ENCODE measurements around the gene EXOSC5.

The EXOSC5 gene

DNA sequence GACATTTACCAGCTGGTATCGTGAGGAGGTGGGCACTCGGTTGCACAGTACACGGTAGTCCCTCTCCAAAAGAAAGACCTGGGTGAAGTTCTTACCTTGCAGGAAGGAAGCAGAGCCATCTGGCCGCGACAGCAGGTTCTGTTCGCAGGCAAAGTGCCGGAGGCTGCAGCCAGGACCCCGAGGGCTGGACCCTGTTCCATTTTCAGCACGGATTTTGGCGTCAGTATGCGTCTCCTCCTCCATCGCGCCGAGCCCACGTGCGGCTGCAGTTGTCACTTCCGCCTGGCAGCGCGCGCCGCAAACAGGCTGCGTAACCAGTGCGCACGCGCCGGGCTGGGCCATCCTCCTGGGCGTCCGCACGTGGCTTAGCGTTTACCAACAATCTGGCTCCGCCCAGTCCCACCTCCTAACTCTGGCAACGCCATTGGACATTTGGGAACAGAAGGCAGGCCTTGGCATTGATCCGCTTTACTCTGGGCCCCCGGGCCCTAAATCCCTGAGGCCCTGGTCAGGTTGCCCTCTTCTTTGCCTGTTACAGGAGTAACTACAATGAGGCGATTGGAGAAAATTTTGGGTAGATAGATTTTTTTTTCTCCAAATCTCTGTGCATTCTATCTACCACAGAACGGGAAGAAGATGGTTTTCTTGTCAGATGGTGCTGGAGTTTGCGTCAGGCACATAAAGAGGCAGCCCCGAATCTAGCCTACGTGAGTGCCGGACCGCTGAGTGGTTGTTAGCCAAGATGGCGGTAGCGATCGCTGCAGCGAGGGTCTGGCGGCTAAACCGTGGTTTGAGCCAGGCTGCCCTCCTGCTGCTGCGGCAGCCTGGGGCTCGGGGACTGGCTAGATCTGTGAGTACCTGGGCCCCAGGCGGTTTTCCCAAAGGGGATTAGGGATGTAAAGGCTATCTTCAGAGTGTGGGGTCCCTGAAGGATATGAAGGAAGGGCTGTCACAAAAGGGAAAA lies at the start of gene EXOSC5, which contains the start of gene BCKDHA:
EXOSC5 (minus strand) TSS at position 274 of the 964 bp plus-strand sequence; CDS start at position 243, 31 bp downstream.
BCKDHA (plus strand) TSS at position 733 of the 964 bp plus-strand sequence; CDS start at position 743, 10 bp downstream.
- TF ChIP-seq, protein P1, sequence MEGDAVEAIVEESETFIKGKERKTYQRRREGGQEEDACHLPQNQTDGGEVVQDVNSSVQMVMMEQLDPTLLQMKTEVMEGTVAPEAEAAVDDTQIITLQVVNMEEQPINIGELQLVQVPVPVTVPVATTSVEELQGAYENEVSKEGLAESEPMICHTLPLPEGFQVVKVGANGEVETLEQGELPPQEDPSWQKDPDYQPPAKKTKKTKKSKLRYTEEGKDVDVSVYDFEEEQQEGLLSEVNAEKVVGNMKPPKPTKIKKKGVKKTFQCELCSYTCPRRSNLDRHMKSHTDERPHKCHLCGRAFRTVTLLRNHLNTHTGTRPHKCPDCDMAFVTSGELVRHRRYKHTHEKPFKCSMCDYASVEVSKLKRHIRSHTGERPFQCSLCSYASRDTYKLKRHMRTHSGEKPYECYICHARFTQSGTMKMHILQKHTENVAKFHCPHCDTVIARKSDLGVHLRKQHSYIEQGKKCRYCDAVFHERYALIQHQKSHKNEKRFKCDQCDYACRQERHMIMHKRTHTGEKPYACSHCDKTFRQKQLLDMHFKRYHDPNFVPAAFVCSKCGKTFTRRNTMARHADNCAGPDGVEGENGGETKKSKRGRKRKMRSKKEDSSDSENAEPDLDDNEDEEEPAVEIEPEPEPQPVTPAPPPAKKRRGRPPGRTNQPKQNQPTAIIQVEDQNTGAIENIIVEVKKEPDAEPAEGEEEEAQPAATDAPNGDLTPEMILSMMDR (IDR thresholded peaks at IDR 0.05; ENCODE audit: low read depth, low read length), result no peak
- DNase-seq (ENCODE audit: low read depth in 2 of 2), result peak; percentile 100
- H3K4me3 ChIP-seq (replicated peaks in 1 of 2; ENCODE audit: low read depth in 2 of 2, low read length in 2 of 2), result peak within 1 kb of the TSS; percentile 88 to 92

DNA sequence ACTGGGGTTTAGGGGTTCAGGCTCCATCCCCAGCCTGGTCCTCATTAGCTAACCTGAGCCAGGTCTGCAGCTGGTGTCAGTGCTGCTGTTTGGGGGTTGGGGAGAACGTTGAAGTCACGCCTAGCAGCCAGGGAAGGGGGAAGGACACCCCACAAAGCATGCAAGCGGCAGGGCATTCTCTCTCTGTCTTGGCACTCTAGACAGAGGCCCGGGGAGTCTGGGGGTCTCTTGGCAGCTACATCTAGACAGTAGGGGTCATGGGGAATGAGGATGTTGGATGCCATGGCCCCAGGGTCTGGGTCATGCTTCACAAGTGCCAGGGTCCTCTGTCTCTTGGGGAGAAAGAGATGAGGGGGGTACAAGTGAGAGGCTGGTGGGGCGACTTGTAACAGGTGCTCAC lies 48.4 kb upstream of the EXOSC5 start:
- TF ChIP-seq, protein P1 (IDR thresholded peaks at IDR 0.05; ENCODE audit: low read depth, low read length), result no peak
- H3K4me3 ChIP-seq (replicated peaks in 1 of 2; ENCODE audit: low read depth in 2 of 2, low read length in 2 of 2), result no peak overlapping the region
- DNase-seq (ENCODE audit: low read depth in 2 of 2), result no peak

DNA sequence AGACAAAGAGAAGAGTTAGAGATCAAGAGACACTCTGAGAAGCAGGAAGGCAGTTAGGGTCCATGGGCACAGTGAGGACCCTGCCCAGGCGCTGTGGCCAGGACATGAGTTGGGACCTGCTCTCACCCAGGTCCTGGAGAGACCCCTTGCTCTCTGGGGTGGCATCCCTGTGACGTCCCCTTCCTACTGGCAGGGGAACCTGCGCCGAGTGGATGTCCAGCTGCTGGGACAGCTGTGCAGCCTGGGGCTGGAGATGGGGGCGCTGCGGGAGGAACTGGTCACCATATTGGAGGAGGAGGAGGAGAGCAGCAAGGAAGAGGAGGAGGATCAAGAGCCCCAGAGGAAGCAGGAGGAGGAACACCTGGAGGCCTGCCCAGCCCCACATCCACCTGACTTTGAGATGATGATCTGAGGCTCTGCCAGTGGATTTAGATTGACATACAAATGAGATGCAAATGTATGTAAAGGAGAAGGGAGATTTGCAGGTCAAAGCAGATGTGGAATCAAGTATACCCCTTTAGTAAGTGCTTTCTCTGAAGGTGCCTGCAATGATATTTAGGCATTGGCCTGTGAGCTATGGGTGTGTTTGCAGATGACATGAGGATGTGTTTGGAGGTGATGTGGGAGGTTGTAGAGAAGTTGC lies 46.8 kb upstream of the EXOSC5 start:
- TF ChIP-seq, protein P1 (IDR thresholded peaks at IDR 0.05; ENCODE audit: low read depth, low read length), result no peak
- no peak for DNase-seq (ENCODE audit: low read depth in 2 of 2)
- H3K4me3 ChIP-seq (replicated peaks in 1 of 2; ENCODE audit: low read depth in 2 of 2, low read length in 2 of 2), result no peak overlapping the region

DNA sequence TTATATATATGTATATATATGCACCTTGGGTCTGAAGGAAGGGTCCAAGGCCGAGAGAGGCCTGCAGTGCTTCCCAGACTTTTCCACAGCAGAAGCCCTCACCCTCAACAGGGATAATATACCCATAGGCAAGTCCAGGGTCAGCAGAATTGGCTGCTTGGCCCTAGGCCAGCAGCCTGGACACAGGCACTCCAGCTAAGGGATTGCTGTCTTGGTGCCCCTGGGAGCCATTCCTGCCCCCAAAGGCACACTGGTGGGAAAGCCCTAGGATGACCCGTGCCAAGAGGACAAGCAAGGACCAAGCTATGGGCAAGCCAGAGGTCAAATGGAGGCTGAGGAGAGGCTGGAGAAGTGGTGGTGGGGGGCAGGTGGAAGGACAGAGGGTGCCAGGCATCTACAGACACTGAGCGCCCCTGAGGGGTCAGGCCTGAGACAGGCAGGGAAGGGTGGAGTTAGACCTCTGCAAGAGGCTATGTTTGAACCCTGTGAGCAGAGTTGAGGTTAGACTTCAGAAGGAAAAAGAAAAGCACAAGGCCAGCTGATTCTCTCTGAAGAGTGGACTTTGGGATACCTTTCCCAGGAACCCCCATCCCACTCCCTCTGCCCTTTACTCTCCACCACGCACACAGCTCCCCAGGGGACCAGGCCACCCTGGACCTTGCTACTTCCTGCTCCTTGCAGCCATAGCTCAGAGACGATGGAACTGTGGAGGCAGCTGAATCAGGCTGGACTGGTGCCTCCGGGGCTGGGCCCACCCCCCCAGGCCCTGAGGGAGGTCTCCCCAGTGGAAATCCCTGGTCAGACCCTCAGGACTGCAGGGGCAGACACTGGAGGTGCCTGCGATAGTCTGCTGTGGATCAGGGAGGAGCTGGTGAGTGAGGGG lies 45.6 kb upstream of the EXOSC5 start, which contains the start of gene ERICH4:
ERICH4 (plus strand) TSS at position 684 of the 883 bp plus-strand sequence; CDS start at position 698, 14 bp downstream.
- TF ChIP-seq, protein P1 (IDR thresholded peaks at IDR 0.05; ENCODE audit: low read depth, low read length), result no peak
- DNase-seq (ENCODE audit: low read depth in 2 of 2), result no peak
- H3K4me3 ChIP-seq (replicated peaks in 1 of 2; ENCODE audit: low read depth in 2 of 2, low read length in 2 of 2), result no peak within 1 kb of the TSS

DNA sequence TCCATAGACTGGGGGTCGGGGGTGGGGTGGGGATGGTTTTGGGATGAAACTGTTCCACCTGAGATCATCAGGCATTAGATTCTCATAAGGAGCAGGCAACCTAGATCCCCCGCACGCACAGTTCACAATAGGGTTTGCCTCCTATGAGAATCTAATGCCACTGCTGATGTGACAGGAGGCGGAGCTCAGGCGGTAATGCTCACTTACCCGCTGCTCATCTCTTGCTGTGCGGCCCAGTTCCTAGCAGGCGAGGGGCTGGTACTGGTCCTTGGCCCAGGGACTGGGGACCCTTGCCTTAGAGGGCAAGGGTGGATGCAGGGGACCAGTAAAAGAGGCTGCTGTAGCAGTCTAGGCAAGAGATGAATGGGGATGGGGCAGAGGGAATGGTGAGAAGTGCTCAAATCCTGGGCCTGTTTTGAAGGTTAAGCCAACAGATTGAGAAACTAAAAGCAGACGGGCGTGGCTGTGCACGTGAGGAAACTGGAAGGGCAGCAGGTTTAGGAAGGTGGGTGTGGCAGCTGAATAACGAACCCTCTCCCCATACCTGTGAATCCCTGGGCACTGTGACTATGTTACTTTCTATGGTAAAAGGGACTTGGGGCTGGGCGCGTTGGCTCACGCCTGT lies 44.3 kb upstream of the EXOSC5 start:
- TF ChIP-seq, protein P1 (IDR thresholded peaks at IDR 0.05; ENCODE audit: low read depth, low read length), result no peak
- H3K4me3 ChIP-seq (replicated peaks in 1 of 2; ENCODE audit: low read depth in 2 of 2, low read length in 2 of 2), result no peak overlapping the region
- no peak for DNase-seq (ENCODE audit: low read depth in 2 of 2)
